NCI-H2227 (cell line): ENCODE data around the gene KAT2B.
A peak's percentile ranks its signal among the peaks of the same experiment; 100 is the strongest.

Experiments
- DNase-seq: peaks from one replicate; lab custom pipeline; 2025; ENCODE audit not compliant: unreplicated experiment; lab: John Stamatoyannopoulos, UW

The KAT2B gene

DNA sequence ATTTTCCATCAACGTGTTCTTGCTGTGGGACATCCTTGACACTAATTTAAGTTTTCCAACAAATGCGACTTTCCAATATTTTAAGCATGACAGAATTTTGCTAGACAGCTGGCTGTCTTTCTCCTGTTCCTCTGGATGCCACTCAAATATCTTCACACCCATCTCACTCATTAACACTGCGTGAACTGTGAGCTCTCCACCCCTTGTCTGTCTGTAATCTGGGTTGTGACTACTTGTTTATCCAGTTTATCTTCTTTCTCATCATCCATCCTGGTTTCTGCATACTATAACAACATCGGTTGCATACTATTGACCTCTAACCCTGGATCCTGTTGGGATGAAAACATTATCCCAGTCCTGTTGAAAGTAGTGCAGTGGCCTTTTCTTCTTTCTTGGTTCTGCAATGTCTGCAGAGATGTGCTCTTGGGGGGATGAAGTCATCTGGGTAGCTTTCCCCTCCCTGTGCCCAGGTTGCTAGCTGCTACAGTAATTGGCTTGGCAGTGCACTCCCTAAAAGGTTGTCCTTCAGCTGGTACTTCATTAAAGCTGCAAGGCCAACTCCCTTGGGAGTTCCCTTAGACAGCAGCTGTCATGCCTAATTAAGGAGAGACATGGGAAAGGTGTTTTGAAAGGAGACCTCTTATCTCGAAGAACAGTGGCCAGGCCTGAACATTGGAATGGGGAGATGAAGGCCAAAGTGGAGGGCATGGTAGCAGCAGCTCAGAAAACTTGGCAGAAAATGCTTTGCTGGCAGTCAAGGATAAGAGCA, 24.7 kb downstream of the KAT2B start:
- DNase-seq = no peak

- DNase-seq = no peak
These were observed 25.8 kb downstream of the KAT2B start for GRCh38 chr3:20066079-20066478.

- no peak for DNase-seq
These were observed 26.8 kb downstream of the KAT2B start for GRCh38 chr3:20066850-20067617.

DNA sequence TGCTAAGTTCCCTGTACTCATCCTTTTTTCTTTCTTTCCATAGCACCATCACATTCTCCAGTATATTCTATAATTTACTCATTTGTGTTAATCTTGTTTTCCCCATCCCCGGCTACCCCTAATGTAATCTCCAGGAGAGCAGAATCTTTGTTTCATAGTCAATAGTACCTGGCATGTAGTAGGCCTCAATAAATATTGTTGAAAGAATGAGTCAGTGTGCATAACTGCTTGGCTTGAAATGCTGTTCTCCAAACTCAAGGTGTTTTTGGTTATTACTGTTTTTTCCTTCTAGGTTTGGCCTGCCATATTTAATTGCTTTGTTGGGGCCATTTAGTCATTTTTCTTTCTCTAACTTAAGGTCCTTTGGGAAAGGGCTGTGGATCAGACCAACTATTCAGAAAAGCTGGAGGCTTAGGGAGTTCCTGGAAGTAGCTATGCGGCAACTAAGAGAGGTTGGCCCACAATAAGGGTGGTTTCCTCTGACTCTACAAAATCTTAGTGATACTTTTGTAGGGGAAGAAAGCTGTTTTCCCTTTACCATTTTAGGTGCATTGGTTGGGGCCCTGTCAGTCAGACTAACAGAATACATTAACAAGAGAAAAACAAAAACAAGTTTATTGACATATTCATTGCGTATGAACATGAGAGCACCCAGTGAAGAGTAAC, 28.4 kb downstream of the KAT2B start:
- no peak for DNase-seq

GRCh38 chr3:20069178-20069532, 28.9 kb downstream of the KAT2B start:
- no peak for DNase-seq

GRCh38 chr3:20071175-20071574, 30.9 kb downstream of the KAT2B start:
- DNase-seq = peak; percentile 6

DNA sequence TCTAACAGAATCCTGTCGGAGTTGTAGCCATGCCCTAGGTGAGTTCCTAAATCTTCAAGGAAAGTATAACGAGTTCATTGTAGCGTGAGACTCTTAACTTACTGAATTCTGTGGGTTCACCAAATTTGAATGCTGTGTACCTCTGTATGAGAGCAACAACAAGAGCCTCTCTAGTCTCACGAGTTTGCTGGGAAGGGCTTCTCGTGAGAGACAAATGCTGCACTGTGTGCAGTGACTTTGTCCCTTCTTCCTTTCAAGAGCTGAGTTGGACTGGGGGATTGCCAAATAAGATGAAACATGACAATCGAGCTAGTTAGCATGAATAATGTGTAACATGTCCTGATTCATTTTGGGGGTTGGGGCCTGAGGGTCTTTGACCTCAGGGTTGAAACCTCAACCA, 32.2 kb downstream of the KAT2B start:
- no peak for DNase-seq

- DNase-seq = no peak
These were observed 32.8 kb downstream of the KAT2B start for GRCh38 chr3:20073068-20073467.

GRCh38 chr3:20073683-20074082, 33.4 kb downstream of the KAT2B start:
- DNase-seq = no peak

- no peak for DNase-seq
These were observed 34.2 kb downstream of the KAT2B start for GRCh38 chr3:20074226-20075063.

DNA sequence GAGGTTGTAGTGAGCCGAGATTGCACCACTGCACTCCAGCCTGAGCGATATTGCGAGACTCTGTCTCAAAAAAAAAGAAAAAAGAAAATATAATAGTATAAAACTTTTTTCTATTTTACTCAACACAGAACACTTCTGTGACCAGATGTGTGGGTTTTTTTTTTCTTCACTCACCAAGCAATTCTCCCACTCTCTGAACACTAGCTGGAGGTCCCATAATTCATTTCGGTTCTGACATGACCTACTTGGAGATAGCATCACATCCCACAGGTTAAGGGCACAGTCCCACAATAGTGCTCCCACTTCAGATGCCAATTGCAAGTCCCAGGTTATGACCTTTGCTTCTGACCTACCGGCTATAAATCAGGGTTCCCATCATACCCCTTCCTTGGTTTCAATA, 35.0 kb downstream of the KAT2B start:
- DNase-seq = no peak

DNA sequence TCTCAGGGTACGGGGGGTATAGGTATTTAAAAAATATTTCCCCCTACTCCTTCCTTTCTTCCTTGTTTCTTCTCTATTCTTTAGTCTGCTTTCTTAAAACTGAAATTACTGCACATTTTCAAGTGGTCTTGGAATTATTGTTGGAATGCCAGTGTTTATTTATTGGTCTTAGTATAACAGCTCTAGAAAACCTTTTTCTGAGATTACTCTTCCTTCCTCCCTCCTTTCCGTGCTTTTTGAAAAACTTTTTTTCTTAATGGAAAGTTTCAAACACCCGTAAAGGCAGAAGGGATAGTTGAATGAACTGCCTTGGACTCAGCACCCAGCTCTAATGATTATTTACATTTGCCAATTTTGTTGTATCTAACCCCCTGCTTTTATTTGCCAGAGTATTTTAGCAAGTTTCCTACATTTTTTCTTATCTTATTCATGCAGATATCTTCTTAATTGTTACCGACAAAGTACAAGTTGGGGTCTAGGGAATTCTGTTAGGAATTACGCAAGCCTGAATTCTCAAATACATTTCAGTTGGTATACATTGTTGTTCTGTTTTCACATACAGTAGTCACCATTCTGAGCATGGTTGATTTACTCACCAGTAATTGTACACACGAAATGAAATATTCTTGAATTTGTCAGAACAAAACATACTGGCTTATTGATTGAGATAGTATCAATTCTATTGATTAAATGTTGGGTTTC, 36.2 kb downstream of the KAT2B start:
- DNase-seq = no peak

- DNase-seq = no peak
These were observed 36.8 kb downstream of the KAT2B start for GRCh38 chr3:20077068-20077467.

DNA sequence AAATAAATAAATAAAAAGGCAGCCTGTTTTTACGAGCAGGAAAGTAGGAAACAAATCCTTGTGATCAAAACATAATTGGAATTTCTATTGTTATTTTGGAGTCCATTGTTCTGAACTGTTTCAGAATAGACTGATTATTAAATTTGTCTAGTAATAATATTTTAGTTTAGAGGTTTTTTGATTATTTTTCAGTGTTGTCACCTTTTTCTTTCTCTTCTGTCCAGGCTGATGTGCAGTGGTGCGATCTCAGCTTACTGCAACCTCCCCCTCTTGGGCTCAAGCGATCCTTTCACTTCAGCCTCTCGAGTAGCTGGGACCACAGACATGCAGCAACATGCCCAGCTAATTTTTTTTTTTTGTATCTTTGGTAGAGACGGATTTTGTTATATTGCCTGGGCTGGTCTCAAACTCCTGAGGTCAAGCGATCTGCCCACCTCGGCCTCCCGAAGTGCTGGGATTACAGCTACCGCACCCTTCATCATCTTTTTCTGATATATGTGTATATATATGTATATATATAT, 38.0 kb downstream of the KAT2B start:
- peak; percentile 21 for DNase-seq

GRCh38 chr3:20079621-20080020, 39.4 kb downstream of the KAT2B start:
- no peak for DNase-seq

DNA sequence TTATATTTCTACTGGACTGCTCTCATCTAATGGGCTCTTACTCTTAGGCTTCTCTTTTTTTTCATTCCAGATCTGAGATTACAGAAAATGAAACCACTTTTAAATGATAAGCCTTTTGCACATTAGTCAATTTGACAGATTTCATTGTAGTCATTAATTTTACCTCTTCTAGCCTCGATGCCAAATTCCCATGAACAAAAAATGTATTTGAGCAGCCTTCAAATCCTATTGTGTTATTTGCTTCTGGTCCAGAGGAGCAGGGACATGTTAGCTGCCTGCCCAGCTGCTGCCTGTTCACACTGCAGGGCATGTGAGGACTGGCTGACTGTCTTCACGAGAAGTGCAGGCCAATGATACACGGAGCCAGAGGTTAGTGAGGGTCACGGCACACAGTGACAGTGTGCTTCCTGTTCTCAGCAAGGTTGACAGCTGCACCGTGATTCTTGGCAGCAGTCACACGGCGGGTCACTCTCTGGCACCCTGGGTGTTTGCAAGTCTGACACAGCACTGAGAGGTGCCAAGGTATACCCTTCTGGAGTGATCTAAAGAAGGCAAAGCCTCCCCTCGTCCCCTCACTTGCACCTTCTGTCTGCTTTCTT, 40.8 kb downstream of the KAT2B start:
- DNase-seq = peak; percentile 22

- no peak for DNase-seq
These were observed 43.0 kb downstream of the KAT2B start for GRCh38 chr3:20083253-20083652.

DNA sequence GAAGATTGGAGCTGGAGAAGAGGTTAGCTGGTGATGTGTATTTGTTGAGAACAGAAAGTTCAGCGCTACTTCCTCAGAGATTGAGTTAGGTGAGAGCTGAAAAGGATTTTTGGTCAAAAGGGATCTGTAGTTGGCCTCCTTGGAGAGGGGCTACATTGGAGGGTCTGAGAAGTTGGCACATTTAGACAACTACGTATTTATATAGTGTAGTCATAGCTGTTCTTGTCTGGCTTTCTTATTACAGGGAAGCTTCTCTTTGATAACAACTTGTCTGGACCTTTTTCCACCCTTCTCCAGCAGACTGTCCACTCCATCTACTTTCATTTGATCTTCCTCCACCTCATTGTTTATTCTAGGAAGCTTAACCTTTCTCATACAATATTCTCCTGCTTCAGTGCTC, 43.7 kb downstream of the KAT2B start:
- DNase-seq = no peak

GRCh38 chr3:20091331-20092047, 51.2 kb downstream of the KAT2B start:
- no peak for DNase-seq
